OCI-LY3 (cell line): ENCODE data around the gene DNAI7.

Experiments used
- CTCF ChIP-seq: fragments of 200-600, 300-600 bp; sonication (generic); IDR thresholded peaks from 2 replicates; pipeline ENCODE4 v1.5.1; 2014; ENCODE audit warnings: antibody characterized with exemption, low read length, low read depth
- EZH2phosphoT487 ChIP-seq: fragments of 200-600 bp; shearing (Covaris generic); IDR thresholded peaks from 2 replicates; pipeline ENCODE4 v1.6.1; 2018; ENCODE audit warnings: antibody characterized with exemption, mixed run types, low read depth

DNA sequence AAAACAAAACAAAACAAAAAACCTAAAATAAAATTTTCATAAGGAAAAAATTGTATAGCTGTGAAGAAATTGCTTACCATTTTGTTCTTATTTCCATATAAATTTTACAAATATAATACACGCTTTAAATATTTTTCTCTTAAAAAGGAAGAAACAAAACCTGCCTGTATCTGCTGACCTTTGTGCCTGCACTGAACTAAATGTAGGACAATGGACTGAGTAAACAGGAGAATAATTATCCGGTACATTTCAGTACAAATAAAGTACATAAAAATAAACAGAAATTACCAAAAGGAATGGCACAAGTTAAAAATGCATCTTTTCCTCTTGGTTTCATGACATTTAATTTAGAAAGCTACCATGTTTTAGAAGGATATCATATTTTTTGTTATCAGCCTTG, 112.3 kb downstream of the DNAI7 start:
- TF ChIP-seq CTCF (no peak), EZH2phosphoT487 (no peak)
